Spleen (tissue), 7 donors: Measurements from ENCODE around the gene SHISA6.

Experiments
- POLR2A ChIP-seq, 3 donors: fragments of 450-650 bp; IDR thresholded peaks; one replicate each; pipeline ENCODE4 v1.5.1; 2017; ENCODE audit warnings: antibody characterized with exemption in 3 of 3, mild to moderate bottlenecking in 1 of 3
- POLR2AphosphoS5 ChIP-seq, 3 donors: sonication (generic); formaldehyde crosslinking; IDR thresholded peaks; one replicate each; pipeline ENCODE4 v1.5.1; 2017; ENCODE audit warnings: antibody characterized with exemption in 3 of 3
- TF ChIP-seq, protein P1 (sequence below), 11 experiments: fragments of 200-600 bp in 7 of 11; fragments of 450-650 bp in 4 of 11; sonication (generic) in 4 of 11; IDR thresholded peaks in 8 of 11; conservative IDR thresholded peaks in 3 of 11; 1 replicate in 7 of 11; 2 replicates in 4 of 11; pipeline versions ENCODE4 v1.4.0 to v1.8.0; 2016 to 2021; ENCODE audit warnings: antibody characterized with exemption in 11 of 11, inconsistent platforms in 4 of 11, mild to moderate bottlenecking in 1 of 11
- donor health status: DM: no; HTN: no; CAD: no; lungs with moderate emphysema.
- donor health status: DM: no; HTN: no; CAD: no.
- donor health status: DM: no; HTN: no; CAD: no.

DNA sequence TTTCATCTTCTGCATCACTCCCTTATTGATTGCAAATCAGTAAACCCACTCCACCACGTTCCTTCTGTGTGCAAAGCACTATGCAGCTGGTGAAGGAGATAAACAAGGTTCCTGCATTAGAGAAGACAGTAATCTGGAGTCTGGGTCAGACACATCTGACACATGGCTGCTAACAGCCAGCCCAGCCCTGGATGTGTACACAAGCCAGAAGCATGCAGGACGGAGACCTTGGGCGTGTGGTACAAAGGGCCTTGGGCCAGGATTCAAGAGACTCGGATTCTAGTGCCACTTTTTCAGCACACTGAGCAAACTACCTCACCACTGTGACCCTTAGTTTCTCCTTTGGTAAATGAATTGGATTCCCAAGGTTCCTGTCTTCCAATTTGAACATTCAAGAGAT is 270.7 kb downstream of the SHISA6 start:
- no peak for TF ChIP-seq POLR2A (IDR thresholded peaks at IDR 0.05)
- TF ChIP-seq, protein P1, sequence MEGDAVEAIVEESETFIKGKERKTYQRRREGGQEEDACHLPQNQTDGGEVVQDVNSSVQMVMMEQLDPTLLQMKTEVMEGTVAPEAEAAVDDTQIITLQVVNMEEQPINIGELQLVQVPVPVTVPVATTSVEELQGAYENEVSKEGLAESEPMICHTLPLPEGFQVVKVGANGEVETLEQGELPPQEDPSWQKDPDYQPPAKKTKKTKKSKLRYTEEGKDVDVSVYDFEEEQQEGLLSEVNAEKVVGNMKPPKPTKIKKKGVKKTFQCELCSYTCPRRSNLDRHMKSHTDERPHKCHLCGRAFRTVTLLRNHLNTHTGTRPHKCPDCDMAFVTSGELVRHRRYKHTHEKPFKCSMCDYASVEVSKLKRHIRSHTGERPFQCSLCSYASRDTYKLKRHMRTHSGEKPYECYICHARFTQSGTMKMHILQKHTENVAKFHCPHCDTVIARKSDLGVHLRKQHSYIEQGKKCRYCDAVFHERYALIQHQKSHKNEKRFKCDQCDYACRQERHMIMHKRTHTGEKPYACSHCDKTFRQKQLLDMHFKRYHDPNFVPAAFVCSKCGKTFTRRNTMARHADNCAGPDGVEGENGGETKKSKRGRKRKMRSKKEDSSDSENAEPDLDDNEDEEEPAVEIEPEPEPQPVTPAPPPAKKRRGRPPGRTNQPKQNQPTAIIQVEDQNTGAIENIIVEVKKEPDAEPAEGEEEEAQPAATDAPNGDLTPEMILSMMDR (IDR thresholded peaks at IDR 0.05 in 8 of 11, conservative IDR thresholded peaks at IDR 0.05 in 3 of 11): no peak
- TF ChIP-seq POLR2AphosphoS5 (IDR thresholded peaks at IDR 0.05): no peak
